ENCODE measurements around the gene CSF2.
"Not testable (repeated sequence)": the region's sequence is repeated elsewhere in the genome, so short reads cannot be mapped to it uniquely, and the experiment has no call there.

CSF2 gene

GRCh38 chr5:132108957-132109356, 35.4 kb downstream of the CSF2 start:
- DNase-seq (ENCODE audit: low read depth in 2 of 2), result not testable (repeated sequence)

GRCh38 chr5:132109494-132110053, 36.0 kb downstream of the CSF2 start:
- DNase-seq (ENCODE audit: low read depth in 2 of 2), result no peak

GRCh38 chr5:132110195-132110594, 36.6 kb downstream of the CSF2 start:
- no peak for DNase-seq (ENCODE audit: low read depth in 2 of 2)

GRCh38 chr5:132110930-132111329, 37.3 kb downstream of the CSF2 start:
- DNase-seq (ENCODE audit: low read depth in 2 of 2), result no peak

GRCh38 chr5:132112111-132112510, 38.5 kb downstream of the CSF2 start:
- no peak for DNase-seq (ENCODE audit: low read depth in 2 of 2)

GRCh38 chr5:132114150-132115121, 40.8 kb downstream of the CSF2 start:
- DNase-seq (ENCODE audit: low read depth in 2 of 2), result no peak

GRCh38 chr5:132115375-132115774, 41.8 kb downstream of the CSF2 start:
- no peak for DNase-seq (ENCODE audit: low read depth in 2 of 2)

GRCh38 chr5:132116072-132116471, 42.5 kb downstream of the CSF2 start:
- DNase-seq (ENCODE audit: low read depth in 2 of 2), result no peak

GRCh38 chr5:132116909-132117489, 43.4 kb downstream of the CSF2 start:
- not testable (repeated sequence) for DNase-seq (ENCODE audit: low read depth in 2 of 2)

- not testable (repeated sequence) for DNase-seq (ENCODE audit: low read depth in 2 of 2)
Measured at GRCh38 chr5:132120717-132121116, 47.1 kb downstream of the CSF2 start.

- not testable (repeated sequence) for DNase-seq (ENCODE audit: low read depth in 2 of 2)
Measured at GRCh38 chr5:132122971-132123370, 49.4 kb downstream of the CSF2 start.

- not testable (repeated sequence) for DNase-seq (ENCODE audit: low read depth in 2 of 2)
Measured at GRCh38 chr5:132123578-132123977, 50.0 kb downstream of the CSF2 start.

Measured in activated CD8-positive, alpha-beta memory T cell treated with anti-CD3 and anti-CD28 coated beads for 4 hours (primary cell).